Mesodermal cell (in vitro differentiated cells): ENCODE data around the gene NDUFV2.

Experiments
- H3K27ac ChIP-seq: 2 replicates; pipeline ENCODE4 v1.7.0; 2013; ENCODE audit warnings: mild to moderate bottlenecking, low read depth, low read length, moderate library complexity; ENCODE audit not compliant: severe bottlenecking
- H3K36me3 ChIP-seq: 2 replicates; pipeline ENCODE4 v1.7.1; 2013; ENCODE audit warnings: mild to moderate bottlenecking, low read length, moderate library complexity; ENCODE audit not compliant: control insufficient read depth, insufficient read depth
- H3K4me1 ChIP-seq: one replicate; pipeline ENCODE4 v1.7.1; 2013; ENCODE audit warnings: mild to moderate bottlenecking, low read length; ENCODE audit not compliant: insufficient read depth, control insufficient read depth, poor library complexity, severe bottlenecking
- H3K4me3 ChIP-seq: 2 replicates; pipeline ENCODE4 v1.7.0; 2013; ENCODE audit warnings: low read length, control low read depth, mild to moderate bottlenecking; ENCODE audit not compliant: insufficient read depth, poor library complexity, severe bottlenecking; ENCODE audit errors: extremely low read depth
- H3K9me3 ChIP-seq: 2 replicates; pipeline ENCODE4 v1.7.1; 2013; ENCODE audit warnings: mild to moderate bottlenecking, low read length, moderate library complexity; ENCODE audit not compliant: control insufficient read depth
- WGBS, 2 experiments: methylation state at CpG; one replicate each; pipeline ENCODE4 v1.1.5; 2013; ENCODE audit warnings: missing lambda C conversion rate in 2 of 2; ENCODE audit not compliant: insufficient coverage in 2 of 2; 5-methylcytosine and 5-hydroxymethylcytosine counted together

Gene NDUFV2

GRCh38 chr18:9117980-9118841, 15.7 kb downstream of the NDUFV2 start:
- Histone ChIP-seq H3K27ac (no peak overlapping the region), H3K9me3 (no peaks in the 10 kb centered on the region), H3K4me1 (peaks cover 13% of the 10 kb centered on the region), H3K4me3 (no peak overlapping the region), H3K36me3 (peaks cover 34% of the 10 kb centered on the region)
- 80 to 93% methylated on average over 1 to 2 of the region's 5 CpGs for WGBS, 2 experiments

- no CpG with 5 or more reads among the region's 1 CpG for WGBS, 2 experiments
- H3K4me1 ChIP-seq = peaks cover 9% of the 10 kb centered on the region
Measured at GRCh38 chr18:9120796-9121195, 18.3 kb downstream of the NDUFV2 start.

DNA sequence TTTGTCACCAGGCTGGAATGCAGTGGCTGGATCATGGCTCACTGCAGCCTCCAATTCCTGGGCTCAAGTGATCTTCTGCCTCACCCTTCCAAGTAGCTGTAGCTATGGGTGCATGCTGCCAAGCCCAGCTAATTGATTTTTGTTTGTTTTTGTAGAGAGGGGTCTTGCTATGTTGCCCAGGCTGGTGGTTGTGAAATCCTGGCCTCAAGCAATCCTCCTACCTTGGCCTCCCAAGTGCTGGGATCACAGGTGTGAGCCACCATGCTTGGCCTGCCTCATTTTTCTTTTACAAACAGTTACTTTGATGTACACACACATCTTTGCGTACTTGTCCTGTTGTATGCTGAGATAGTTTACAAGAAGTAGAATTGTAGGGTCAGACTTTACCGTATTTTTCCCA, 21.0 kb downstream of the NDUFV2 start:
- peaks cover 60% of the 10 kb centered on the region for H3K36me3 ChIP-seq
- no peak overlapping the region for H3K27ac ChIP-seq
- no peak overlapping the region for H3K4me3 ChIP-seq
- no peaks in the 10 kb centered on the region for H3K4me1 ChIP-seq
- no CpG with 5 or more reads among the region's 2 CpGs for WGBS, 2 experiments
- no peaks in the 10 kb centered on the region for H3K9me3 ChIP-seq

More at GRCh38 chr18:9120796-9121195, 18.3 kb downstream of the NDUFV2 start:
- peaks cover 45% of the 10 kb centered on the region for H3K36me3 ChIP-seq
- no peak overlapping the region for H3K27ac ChIP-seq
- H3K4me3 ChIP-seq = no peak overlapping the region
- no peaks in the 10 kb centered on the region for H3K9me3 ChIP-seq

DNA sequence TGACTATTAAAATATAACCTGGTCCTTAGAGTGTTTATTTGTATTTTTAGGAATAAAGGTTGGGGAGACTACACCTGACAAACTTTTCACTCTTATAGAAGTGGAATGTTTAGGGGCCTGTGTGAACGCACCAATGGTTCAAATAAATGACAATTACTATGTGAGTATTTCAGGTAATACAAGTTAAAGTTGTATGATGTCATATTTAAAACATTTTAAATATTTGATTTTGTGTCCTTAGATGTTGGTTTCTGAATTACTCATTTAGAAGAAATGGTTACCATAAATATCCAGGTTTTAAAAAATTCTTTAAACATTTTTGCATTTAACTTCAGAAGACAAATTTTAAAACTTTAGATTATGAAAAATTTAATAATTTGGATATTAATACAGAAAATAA, 22.3 kb downstream of the NDUFV2 start:
- Histone ChIP-seq H3K9me3 (no peaks in the 10 kb centered on the region), H3K27ac (no peak overlapping the region), H3K36me3 (peaks cover 73% of the 10 kb centered on the region), H3K4me1 (no peaks in the 10 kb centered on the region), H3K4me3 (no peak overlapping the region)
- no CpG with 5 or more reads among the region's 1 CpG for WGBS, 2 experiments

- H3K4me3 ChIP-seq = no peak overlapping the region
- H3K36me3 ChIP-seq = peaks cover 76% of the 10 kb centered on the region
- 100% methylated on average over 2 of the region's 3 CpGs; no CpG with 5 or more reads in 1 of the 2 experiments for WGBS, 2 experiments
- H3K9me3 ChIP-seq = no peaks in the 10 kb centered on the region
- no peaks in the 10 kb centered on the region for H3K4me1 ChIP-seq
- H3K27ac ChIP-seq = no peak overlapping the region
Measured at GRCh38 chr18:9126337-9126736, 23.8 kb downstream of the NDUFV2 start.

DNA sequence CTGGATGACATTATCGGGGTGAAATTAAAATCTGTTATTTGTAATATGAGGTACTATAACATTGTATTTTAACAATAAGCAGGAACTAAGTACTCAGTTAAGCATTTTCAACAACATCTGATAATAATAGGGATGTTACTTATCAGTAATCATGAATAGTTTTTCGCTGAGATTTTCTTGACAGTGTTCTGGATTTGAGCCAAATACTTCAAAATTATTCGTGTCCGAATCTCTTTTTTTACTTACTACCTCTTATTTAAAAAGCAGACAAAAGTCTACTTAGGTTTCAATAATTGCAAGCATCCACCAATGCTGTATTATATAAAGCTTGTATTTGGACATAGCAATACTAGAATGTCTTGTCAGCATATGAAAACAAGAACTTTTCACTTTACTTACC, 27.7 kb downstream of the NDUFV2 start:
- H3K4me1 ChIP-seq = no peaks in the 10 kb centered on the region
- no peak overlapping the region for H3K4me3 ChIP-seq
- H3K36me3 ChIP-seq = peaks cover 76% of the 10 kb centered on the region
- no CpG with 5 or more reads among the region's 4 CpGs for WGBS, 2 experiments
- H3K9me3 ChIP-seq = no peaks in the 10 kb centered on the region
- no peak overlapping the region for H3K27ac ChIP-seq

DNA sequence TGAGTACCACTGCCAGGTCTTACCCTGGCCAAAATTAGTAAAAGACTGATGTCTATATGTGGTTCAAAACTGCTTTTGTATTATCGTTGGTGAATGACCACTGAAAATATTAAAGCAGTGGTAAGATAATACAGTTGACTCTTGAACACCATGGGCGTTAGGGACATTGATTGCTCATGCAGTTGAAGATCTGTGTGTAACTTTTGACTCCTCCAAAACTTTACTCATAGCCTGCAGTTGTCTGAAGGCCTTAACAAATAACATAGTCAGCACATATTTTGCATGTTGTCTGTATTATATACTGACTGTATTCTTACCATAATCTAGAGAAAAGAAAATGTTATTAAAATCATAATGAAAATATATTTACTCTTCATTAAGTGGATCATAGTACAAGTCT, 28.3 kb downstream of the NDUFV2 start:
- no peak overlapping the region for H3K4me3 ChIP-seq
- H3K36me3 ChIP-seq = peaks cover 72% of the 10 kb centered on the region
- H3K9me3 ChIP-seq = no peaks in the 10 kb centered on the region
- H3K27ac ChIP-seq = no peak overlapping the region
- no peaks in the 10 kb centered on the region for H3K4me1 ChIP-seq
- WGBS, 2 experiments = 100% methylated on average over 2 of the region's 2 CpGs

- Histone ChIP-seq H3K4me1 (no peaks in the 10 kb centered on the region), H3K27ac (no peak overlapping the region), H3K9me3 (no peaks in the 10 kb centered on the region), H3K4me3 (no peak overlapping the region), H3K36me3 (peaks cover 56% of the 10 kb centered on the region)
- WGBS, 2 experiments = 98% methylated on average over 4 of the region's 4 CpGs
Measured at GRCh38 chr18:9132628-9133027, 30.1 kb downstream of the NDUFV2 start.

- peaks cover 51% of the 10 kb centered on the region for H3K36me3 ChIP-seq
Measured at GRCh38 chr18:9133225-9133624, 30.7 kb downstream of the NDUFV2 start.

DNA sequence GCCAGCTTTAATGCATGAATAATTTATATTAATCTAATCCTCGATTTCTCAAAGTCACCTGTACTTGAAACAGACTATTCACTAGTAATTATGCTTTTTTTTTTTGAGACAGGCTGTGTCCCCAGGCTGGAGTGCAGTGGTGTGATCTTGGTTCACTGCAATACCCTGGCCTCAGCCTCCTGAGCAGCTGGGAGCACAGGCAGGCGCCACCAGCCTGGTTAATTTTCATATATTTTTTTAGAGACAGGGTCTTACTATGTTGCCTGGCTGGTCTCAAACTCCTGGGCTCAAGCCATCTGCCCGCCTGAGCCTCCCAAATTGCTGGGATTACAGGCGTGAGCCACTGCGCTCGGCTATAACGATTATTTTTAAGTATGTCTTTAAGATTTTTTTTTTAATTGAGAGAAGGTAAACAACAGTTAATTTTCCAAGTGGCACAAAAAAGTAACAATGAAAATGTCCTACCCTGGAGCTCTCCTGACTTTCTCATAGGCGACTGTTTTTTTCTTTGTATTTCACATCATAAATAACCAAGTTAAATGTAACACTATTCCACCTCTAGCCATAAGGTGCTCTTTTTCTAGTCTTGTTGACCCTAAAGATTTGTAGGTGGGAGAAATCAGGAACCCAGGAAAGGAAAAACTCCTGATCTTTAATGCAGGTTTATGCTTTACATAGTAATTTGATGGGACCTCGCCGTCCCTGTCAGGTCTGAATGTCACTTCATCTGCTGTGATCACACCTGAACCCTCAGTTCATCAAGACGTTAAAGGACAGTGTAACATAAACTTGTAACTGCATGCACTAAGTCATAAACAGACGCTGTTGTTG, 32.8 kb downstream of the NDUFV2 start:
- Histone ChIP-seq H3K9me3 (no peaks in the 10 kb centered on the region), H3K4me1 (no peaks in the 10 kb centered on the region), H3K36me3 (peaks cover 34% of the 10 kb centered on the region), H3K27ac (no peak overlapping the region), H3K4me3 (peak overlapping the region; percentile 71)
- 49 to 53% methylated on average over 7 to 8 of the region's 12 CpGs for WGBS, 2 experiments

More at GRCh38 chr18:9133225-9133624, 30.7 kb downstream of the NDUFV2 start:
- Histone ChIP-seq H3K4me1 (no peaks in the 10 kb centered on the region), H3K4me3 (no peak overlapping the region), H3K9me3 (no peaks in the 10 kb centered on the region), H3K27ac (no peak overlapping the region)
- WGBS, 2 experiments = 90 to 100% methylated on average over 1 of the region's 2 CpGs
